HG03097 (cell line): Measurements from ENCODE around the gene LPCAT2.

Source experiments
- ATAC-seq: cut with Tn5 transposase; IDR thresholded peaks from one replicate; pipeline ENCODE4 v1.9.1; 2021; ENCODE audit not compliant: unreplicated experiment, low FRiP score

Gene LPCAT2

GRCh38 chr16:55501549-55502322 is 7.1 kb upstream of the LPCAT2 start:
- ATAC-seq = no peak

DNA sequence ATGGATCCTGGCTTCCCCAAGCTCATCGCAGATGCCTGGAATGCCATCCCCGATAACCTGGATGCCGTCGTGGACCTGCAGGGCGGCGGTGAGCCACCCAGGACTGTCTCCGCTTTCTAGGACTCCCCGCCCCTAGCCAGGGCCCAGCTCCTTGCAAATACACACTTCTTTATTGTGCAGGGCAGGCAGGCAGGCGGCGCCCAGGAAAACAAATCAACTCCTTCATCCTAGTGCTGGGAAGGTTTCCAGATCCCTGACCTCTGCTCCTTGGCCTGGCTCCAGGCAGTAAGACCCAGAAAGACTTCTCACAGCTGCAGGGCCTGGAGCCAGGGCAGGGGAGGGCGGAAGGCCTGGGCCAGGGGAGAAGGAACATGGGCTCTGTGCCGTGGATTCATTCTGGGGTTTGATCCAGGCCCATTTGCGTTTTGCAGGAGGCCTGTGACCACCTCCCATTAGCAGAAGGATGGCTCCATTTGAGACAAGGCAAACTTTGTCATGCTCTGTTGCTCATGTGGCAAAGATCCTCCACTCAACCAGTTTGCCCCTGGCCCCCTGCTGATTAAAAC is 6.0 kb upstream of the LPCAT2 start:
- no peak for ATAC-seq

DNA sequence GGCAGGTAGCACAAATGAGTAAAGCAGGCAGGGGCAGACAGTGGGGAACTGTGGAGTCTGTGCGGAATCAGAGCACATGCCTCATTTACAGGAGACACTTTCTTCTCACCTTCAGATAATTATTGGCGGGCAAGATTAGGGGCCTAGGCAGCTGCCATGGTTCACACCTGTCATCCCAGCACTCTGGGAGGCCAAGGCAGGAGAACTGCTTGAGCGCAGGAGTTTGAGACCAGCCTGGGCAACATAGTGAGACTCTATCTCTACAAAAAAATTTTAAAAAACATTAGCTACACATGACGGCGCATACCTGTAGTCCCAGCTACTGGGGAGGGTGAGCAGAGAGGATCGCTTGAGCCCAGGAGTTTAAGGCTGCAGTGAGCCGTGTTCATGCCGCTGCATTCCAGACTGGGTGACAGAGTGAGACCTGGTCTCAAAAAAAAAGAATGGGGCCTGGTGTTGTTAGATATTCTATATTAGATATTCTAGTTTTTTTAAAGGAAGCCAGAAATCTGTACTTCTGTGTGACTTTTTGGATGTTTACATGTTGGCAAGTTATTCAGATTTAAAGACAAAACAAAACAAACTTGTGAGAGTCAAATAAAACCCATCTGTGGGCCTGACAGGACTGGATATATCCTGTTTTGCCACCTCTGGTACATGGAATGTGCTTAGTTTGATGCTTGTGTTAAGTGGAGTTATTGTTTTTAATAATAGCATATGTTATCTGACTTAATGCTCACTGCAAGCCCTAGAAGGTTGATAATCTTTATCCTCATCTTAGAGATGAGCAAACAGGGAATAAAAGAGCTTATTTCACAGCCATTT is 4.9 kb upstream of the LPCAT2 start:
- ATAC-seq = no peak

DNA sequence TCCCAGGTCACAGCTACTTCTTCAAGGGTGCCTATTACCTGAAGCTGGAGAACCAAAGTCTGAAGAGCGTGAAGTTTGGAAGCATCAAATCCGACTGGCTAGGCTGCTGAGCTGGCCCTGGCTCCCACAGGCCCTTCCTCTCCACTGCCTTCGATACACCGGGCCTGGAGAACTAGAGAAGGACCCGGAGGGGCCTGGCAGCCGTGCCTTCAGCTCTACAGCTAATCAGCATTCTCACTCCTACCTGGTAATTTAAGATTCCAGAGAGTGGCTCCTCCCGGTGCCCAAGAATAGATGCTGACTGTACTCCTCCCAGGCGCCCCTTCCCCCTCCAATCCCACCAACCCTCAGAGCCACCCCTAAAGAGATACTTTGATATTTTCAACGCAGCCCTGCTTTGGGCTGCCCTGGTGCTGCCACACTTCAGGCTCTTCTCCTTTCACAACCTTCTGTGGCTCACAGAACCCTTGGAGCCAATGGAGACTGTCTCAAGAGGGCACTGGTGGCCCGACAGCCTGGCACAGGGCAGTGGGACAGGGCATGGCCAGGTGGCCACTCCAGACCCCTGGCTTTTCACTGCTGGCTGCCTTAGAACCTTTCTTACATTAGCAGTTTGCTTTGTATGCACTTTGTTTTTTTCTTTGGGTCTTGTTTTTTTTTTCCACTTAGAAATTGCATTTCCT is 3.4 kb upstream of the LPCAT2 start:
- no peak for ATAC-seq

DNA sequence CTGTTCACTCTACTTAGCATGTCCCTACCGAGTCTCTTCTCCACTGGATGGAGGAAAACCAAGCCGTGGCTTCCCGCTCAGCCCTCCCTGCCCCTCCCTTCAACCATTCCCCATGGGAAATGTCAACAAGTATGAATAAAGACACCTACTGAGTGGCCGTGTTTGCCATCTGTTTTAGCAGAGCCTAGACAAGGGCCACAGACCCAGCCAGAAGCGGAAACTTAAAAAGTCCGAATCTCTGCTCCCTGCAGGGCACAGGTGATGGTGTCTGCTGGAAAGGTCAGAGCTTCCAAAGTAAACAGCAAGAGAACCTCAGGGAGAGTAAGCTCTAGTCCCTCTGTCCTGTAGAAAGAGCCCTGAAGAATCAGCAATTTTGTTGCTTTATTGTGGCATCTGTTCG is 2.8 kb upstream of the LPCAT2 start:
- ATAC-seq = no peak

DNA sequence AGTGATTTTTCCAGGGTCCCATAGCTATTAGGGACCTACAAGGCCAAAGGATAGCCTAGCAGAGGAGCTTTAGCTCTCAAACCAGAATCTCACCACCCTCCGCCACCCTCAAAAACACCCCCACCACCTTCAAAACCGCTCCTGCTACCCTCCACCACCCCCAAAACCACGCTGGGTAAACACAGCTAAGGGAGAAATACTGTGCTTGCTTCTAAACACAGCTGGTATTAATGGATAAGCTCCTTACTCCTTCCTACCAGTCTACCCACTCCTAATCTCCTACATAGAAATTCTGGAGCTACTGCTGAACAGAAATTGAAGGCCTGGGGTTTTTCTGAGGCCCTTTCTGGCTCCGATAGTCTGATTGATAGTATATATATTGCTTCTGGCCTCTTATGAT is 2.2 kb upstream of the LPCAT2 start:
- ATAC-seq = no peak

DNA sequence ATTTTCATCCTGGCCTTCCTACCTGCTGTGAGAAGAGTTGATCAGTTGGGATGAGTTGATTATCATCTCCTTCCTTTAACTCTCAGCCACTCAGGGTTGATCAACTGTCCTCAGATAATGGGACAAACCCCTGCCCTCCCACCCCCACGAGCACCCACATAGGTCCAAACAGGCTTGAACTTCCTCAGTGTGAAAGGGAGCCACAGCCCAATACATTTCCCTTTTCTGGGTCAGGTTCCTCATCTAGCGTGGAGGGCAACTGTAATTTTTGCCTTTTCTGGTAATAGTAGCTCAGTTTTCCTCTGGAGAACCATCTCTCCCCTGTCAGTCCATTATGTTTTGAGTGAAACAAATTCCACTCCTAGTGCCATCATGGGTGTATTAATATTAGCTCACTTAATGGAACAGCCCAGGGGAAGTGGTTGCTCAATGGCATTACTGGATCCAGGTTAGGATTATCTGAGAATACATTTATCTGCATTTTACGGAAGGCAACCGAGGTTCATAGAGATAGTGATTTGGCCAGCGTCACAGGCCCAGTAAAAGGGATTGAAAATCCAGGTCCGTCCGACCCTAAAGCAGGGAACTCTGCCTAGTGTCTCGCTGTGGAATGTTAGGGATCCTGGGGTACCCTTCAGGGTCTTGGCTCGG is 476 bp upstream of the LPCAT2 start:
- no peak for ATAC-seq

DNA sequence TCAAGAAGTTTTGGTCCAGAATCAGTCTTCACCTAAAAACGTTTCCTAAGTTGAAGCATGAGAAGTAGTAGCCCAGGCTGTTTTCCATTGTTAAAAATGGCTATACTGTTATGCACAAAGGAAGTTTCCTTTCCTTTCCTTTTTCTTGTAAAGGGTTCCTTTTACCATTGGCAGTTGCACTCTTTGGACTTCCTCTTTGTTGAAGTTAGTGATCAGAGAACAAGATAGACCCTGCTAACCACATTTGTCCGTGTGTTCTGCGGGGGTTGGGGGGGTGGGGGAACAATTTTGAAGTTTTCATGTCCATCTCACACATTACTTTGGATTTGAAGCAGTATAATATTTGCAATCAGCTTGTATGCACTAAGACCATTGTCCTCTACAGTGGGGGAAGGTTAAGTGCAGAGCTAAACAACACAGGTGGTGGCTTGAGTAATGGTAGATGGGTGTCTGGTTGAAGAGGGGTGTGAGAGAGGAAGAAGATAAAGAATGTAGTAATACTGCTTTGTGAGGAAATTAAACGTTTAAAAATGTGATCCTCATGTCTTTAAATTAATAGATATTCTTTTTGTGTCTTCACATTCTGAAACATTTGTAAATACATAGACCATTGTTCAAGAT is 1.4 kb downstream of the LPCAT2 start:
- ATAC-seq = no peak

GRCh38 chr16:55512941-55513340 is 4.1 kb downstream of the LPCAT2 start:
- ATAC-seq = no peak

DNA sequence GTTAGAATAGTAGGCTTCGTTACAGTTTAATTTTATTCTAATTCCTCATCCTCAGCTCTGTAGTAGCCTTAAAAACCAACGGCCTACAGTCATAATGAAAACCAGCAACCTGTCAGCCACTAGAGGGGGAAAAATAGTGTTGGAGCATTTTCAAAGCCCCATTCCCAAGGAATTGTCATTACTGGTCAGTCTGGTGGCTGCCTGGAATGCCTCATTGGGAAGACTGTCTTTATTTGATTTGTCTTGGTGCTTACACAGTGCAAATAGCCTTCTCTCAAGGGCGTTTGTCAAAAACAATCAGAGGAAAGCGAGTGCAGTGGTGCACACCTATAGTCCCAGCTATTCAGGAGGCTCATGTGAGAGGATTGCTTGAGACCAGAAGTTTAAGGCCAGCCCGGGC is 4.7 kb downstream of the LPCAT2 start:
- ATAC-seq = no peak

DNA sequence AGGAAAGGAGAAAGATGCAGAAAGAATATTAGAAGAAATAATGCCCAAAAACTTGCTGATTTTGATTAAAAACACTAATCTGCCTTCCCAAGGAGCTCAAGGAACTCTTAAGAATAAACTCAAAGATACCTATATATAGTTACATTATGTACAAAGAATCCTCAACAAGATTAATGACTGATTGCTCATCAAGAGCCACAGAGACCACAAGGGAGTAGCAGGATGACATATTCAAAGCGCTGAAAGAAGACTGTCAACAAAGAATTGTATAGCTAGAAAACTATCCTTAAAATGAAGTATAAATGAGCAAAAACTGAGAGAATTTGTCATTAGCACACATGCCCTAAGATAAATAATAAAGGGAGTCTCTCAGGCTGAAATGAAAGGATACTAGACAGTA is 6.2 kb downstream of the LPCAT2 start:
- ATAC-seq = no peak

DNA sequence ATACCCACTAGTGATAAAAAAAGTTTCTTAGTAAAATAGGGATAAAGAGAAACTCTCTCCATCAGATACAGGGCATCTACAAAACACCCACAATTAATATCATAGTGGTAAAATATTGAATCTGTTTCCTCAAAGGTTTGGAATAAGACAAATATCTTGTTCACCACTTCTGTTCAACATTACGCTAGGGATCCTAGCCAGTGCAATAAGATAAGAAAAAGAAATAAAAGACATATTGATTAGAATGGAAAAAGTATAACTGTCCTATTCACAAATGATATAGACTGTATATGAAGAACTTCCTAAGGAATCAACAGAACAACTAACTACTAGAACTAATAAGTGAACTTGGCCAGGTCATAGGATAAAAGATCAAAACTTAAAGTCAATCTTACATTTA is 12.9 kb downstream of the LPCAT2 start:
- ATAC-seq = no peak

DNA sequence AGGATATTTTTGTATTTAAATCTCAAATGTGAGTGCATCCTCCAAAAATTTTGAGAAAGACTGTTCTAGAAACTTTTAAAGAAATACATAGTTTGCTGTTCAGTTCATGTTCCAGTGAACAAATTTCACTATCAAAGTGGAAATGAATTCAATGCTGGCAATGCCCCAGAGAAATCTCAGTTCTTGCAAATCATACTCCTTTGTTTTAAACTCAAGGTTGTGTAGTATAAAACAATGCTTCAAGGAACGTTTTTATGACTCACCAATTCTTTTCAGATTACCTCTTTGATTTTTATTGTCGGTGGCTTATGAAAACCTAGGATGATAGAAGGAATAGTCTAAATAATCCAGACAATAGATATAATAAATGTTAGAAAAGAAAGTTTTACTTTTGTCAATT is 17.6 kb downstream of the LPCAT2 start:
- no peak for ATAC-seq

DNA sequence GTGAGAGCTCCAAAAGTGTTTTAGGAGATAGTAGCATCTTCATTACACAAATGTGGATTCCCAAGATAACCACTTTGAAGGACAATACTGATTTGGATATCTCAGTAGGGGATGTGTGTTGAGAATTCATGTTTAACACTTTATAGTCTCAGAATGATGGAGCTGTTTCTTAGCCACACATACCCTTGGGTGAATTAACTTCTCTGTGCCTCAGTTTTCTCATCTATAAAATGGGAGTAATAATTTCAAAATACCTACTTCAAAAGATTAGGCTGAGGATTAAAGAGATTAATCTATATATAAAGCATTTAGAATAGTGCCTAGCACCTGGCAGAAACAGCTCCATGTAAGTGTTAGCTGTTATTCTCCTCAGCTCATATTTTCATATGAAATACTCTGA is 19.0 kb downstream of the LPCAT2 start:
- ATAC-seq = no peak

- ATAC-seq = no peak
Measured at GRCh38 chr16:55529018-55529417, 20.1 kb downstream of the LPCAT2 start.

GRCh38 chr16:55530316-55530856 is 21.5 kb downstream of the LPCAT2 start:
- ATAC-seq = no peak

- ATAC-seq = no peak
Measured at GRCh38 chr16:55532227-55532626, 23.4 kb downstream of the LPCAT2 start.

- no peak for ATAC-seq
Measured at GRCh38 chr16:55534756-55535155, 25.9 kb downstream of the LPCAT2 start.

DNA sequence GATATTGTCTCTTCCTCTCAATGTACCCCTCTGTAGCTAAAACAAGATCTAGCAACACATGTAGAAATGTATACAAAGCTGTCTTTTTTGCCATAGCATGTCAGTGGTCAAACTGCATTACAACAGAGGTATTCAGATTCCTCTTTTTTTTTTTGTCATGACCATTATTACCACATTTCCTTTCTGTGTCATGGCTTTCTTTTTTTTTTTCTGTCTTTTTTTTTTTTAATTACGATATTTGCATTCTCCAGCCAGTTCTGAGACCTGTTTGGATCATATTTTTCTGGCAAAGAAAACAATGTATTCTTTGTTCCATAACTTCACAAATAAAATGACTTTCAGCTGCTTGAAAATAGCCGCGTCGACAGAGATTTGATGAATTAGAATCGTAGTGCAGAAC is 30.2 kb downstream of the LPCAT2 start:
- no peak for ATAC-seq

GRCh38 chr16:55539488-55539887 is 30.6 kb downstream of the LPCAT2 start:
- ATAC-seq = no peak
